Pancreas (tissue), 10 donors: ENCODE data around the gene KCTD6. TPM values are rescaled to one million over a fixed set of nuclear protein-coding genes. Genes with fewer than 3 reads are reported as not detected.

Source experiments
- ATAC-seq, 4 donors: fragments of 200-7000 bp; cut with Tn5 transposase; one replicate each; pipeline versions ENCODE4 v1.8.0 to v1.9.1; 2020; ENCODE audit warnings: mild to moderate bottlenecking in 4 of 4, moderate library complexity in 4 of 4
- DNase-seq, 6 donors: peaks; one replicate each; pipeline ENCODE4 v3.0.0-alpha.2; 2020
- FAIRE-seq: peaks from 2 replicates; lab custom pipeline; 2012; peaks lifted over from hg19 to GRCh38; lab: Jason Lieb, UNC
- H3K27ac ChIP-seq, 4 donors: fragments of 200-600 bp; sonication (generic); 1 replicate in 3 of 4; 2 replicates in 1 of 4; pipeline versions ENCODE4 v1.5.0 to v1.8.0; 2020
- H3K27me3 ChIP-seq, 4 donors: fragments of 200-600 bp; one replicate each; pipeline ENCODE4 v1.8.0; 2021
- H3K36me3 ChIP-seq, 3 donors: fragments of 200-600 bp; sonication (generic) in 1 of 3; one replicate each; pipeline versions ENCODE4 v1.5.0 to v1.8.0; 2020 to 2021
- H3K4me1 ChIP-seq, 3 donors: fragments of 200-600 bp; one replicate each; pipeline ENCODE4 v1.8.0; 2021
- H3K4me3 ChIP-seq, 4 donors: fragments of 200-600 bp; sonication (generic) in 2 of 4; one replicate each; pipeline versions ENCODE4 v1.5.0 to v1.8.0; 2020 to 2021
- H3K9me3 ChIP-seq, 4 donors: fragments of 200-600 bp; one replicate each; pipeline ENCODE4 v1.8.0; 2021
- WGBS, 2 donors: extraction: QIAGEN DNeasy Blood & Tissue Kit; methylation state at CpG; one replicate each; pipeline ENCODE4 v1.1.7; 2013; 5-methylcytosine and 5-hydroxymethylcytosine counted together
- intact Hi-C, 3 donors: fragments of 100-400 bp; cut with DNase I; formaldehyde crosslinking; loops; one replicate each; pipeline versions ENCODE4 v1.11.1 to v1.14.2; 2022
- polyA plus RNA-seq, 2 donors: library from polyadenylated mRNA; stranded (reverse); fragments of 200-250 nt; gene quantifications; one replicate each; pipeline ENCODE4 v1.2.3, GENCODE V29; 2013
- total RNA-seq, 6 donors: library from RNA; stranded (reverse); fragmentation: NEBNext Ultra II Directional in 4 of 6; extraction: Animal tissue kit (Norgen Biotek cat#: 25700) in 4 of 6; gene quantifications; one replicate each; pipeline versions ENCODE4 v1.2.1 to v1.2.4, GENCODE V29; 2021 to 2023
- TF ChIP-seq, protein P1 (sequence below), 4 donors: fragments of 200-600 bp; sonication (generic) in 3 of 4; IDR thresholded peaks; one replicate each; pipeline versions ENCODE4 v1.5.0 to v1.8.0; 2021; ENCODE audit warnings: antibody characterized with exemption in 4 of 4
- donor health status: healthy with polysubstance abuse.
- donor health status: DM: no; HTN: no; CAD: no; lungs with moderate emphysema.
- donor health status: DM: no; HTN: no; CAD: no.
- donor health status: control.
- donor health status: control.
- donor health status: Bipolar disorder and iron deficiency.
- donor health status: DM: yes; HTN: yes; CAD: no.
- donor health status: DM: no; HTN: no; CAD: no.
- donor health status: DM: no; HTN: no; CAD: no.
- donor health status: DM: yes; HTN: yes; CAD: no.

Gene KCTD6
- total and polyA plus RNA-seq, 8 donors = 2.2 to 13.8 (median 4.4) TPM

DNA sequence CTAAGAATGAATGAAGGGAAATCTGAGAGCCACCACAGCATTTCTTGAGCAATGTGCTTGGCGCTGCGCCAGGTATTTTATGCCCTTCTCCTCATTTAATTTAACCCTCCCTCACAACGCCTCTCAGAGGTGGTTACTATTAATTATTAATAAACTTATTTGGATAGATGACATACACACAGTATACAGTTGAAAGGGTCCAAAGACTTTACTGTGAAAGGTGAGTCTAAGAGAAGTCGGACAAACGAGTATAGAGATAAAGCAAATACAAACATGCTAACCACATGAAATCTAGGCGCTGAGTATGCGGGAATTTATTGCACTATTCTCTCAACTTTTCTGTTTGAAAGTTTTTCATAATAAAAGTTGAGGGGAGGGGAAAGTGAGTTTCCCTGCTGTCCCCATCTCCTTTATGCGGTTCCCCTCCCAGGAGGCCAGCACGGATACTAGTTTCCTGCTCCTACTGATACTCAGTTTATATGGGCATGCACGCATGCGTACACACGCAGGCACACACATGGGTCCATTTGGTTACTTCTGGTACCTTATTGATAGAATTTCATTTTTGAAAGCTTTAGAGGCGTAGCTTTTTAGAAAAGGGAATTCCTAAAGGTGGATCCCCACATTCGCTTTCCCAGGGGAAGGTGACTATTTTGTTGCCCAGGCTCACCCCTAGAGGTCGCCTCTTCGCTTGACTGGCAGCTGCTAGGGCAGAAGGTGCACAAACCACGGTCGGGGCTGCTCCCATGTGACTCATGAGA, 28.5 kb upstream of the KCTD6 start:
- peak overlapping the region in 2 of 4 donors; percentile 11 to 37 for H3K4me3 ChIP-seq

DNA sequence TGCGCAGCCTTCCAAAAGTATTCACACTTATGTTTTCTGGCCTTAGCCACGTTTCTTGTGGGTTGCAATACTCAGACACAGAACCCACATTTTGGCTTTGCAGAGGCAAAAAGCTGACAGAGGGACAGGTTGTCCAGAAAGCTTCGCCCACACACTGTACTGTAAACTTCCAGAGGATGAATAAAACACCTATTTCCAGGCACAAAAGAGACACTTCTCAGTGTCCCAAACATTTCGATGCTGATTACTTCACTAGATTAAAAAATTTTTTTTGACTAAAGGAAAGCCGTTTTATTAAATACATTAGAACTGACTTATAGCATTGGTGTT, 28.0 kb upstream of the KCTD6 start:
- TF ChIP-seq, protein P1, sequence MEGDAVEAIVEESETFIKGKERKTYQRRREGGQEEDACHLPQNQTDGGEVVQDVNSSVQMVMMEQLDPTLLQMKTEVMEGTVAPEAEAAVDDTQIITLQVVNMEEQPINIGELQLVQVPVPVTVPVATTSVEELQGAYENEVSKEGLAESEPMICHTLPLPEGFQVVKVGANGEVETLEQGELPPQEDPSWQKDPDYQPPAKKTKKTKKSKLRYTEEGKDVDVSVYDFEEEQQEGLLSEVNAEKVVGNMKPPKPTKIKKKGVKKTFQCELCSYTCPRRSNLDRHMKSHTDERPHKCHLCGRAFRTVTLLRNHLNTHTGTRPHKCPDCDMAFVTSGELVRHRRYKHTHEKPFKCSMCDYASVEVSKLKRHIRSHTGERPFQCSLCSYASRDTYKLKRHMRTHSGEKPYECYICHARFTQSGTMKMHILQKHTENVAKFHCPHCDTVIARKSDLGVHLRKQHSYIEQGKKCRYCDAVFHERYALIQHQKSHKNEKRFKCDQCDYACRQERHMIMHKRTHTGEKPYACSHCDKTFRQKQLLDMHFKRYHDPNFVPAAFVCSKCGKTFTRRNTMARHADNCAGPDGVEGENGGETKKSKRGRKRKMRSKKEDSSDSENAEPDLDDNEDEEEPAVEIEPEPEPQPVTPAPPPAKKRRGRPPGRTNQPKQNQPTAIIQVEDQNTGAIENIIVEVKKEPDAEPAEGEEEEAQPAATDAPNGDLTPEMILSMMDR (IDR thresholded peaks at IDR 0.05) = no peak
- WGBS, 2 donors = 31 to 35% methylated on average over 5 of the region's 5 CpGs
- intact Hi-C loops = loop anchor here in 1 of 3 donors (10.0 kb wide), 1 partner anchor 171 kb away; no protein-coding TSS in a partner anchor
- no peak for ATAC-seq
- no peak for DNase-seq
- Histone ChIP-seq H3K27ac (no peak overlapping the region), H3K4me3 (peak overlapping the region in 1 of 4 donors; percentile 37), H3K36me3 (no peaks in the 10 kb centered on the region), H3K27me3 (no peaks in the 10 kb centered on the region), H3K4me1 (peaks cover 0 to 5% (median 0%) of the 10 kb centered on the region in 3 donors), H3K9me3 (no peaks in the 10 kb centered on the region)
- FAIRE-seq = no peak

More for the DNA sequence above, 28.5 kb upstream of the KCTD6 start:
- Histone ChIP-seq H3K9me3 (no peaks in the 10 kb centered on the region), H3K36me3 (no peaks in the 10 kb centered on the region), H3K27me3 (no peaks in the 10 kb centered on the region), H3K27ac (no peak overlapping the region), H3K4me1 (peaks cover 0 to 5% (median 0%) of the 10 kb centered on the region in 3 donors)
- TF ChIP-seq, protein P1 (IDR thresholded peaks at IDR 0.05) = peak; percentile 40 to 77 (median 66)
- DNase-seq = peak; percentile 56 to 80 (median 72)
- no peak for FAIRE-seq
- intact Hi-C loops = loop anchor here in 1 of 3 donors (10.0 kb wide), 1 partner anchor 171 kb away; no protein-coding TSS in a partner anchor
- peak; percentile 85 to 98 (median 98) for ATAC-seq
- WGBS, 2 donors = 8 to 10% methylated on average over 18 of the region's 18 CpGs

DNA sequence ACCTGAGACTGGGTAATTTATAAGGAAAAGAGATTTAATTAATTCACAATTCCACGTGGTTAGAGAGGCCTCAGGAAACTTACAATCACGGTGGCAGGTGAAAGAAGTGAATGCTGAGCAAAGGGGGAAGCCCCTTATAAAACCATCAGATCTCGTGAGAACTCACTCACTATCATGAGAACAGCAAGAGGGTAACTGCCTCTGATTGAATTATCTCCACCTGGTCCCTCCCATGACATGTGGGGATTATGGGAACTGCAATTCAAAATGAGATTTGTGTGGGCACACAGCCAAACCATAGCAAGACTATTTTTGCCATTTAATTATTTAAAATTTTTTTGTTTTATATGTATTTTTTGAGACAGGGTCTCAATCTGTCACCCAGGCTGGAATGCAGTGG, 27.0 kb upstream of the KCTD6 start:
- no peaks in the 10 kb centered on the region for H3K9me3 ChIP-seq
- ATAC-seq = no peak
- TF ChIP-seq, protein P1 (IDR thresholded peaks at IDR 0.05) = no peak
- WGBS, 2 donors = 62 to 67% methylated on average over 3 of the region's 3 CpGs
- no peak overlapping the region for H3K4me3 ChIP-seq
- FAIRE-seq = no peak
- peaks cover 0 to 5% (median 0%) of the 10 kb centered on the region in 3 donors for H3K4me1 ChIP-seq
- DNase-seq = no peak
- no peaks in the 10 kb centered on the region for H3K27me3 ChIP-seq
- intact Hi-C loops = loop anchor here in 1 of 3 donors (10.0 kb wide), 1 partner anchor 170 kb away; no protein-coding TSS in a partner anchor
- H3K27ac ChIP-seq = no peak overlapping the region
- no peaks in the 10 kb centered on the region for H3K36me3 ChIP-seq

DNA sequence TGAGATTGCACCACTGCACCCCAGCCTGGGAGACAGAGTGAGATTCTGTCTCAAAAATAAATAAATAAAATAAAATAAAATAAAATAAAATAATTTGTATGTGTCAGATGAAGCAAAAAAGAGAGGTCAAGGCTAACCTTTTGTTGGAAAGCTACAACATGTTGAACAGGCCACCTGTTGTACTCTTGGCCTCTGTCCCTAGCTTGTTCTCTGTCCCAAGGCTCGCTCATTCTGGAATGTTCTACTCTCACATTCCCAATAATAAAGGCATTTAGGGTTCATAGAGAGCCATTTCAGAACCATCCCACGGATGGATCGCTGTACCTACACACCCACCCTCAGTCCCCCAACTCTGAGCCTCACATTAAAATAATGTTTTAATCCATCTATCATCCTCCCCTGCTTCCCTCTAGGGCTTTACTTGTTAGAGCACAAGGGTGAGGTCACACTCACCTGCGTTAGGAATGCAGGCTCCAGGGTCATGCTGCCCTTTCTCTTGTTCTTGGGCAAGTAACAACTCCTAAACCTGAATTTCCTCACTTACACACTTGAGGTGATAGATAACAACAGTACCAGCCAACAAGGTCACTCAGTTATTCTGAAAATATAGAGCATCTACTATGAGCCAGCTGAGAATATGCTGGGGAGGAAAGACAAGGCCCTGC, 24.9 kb upstream of the KCTD6 start:
- WGBS, 2 donors = 73 to 83% methylated on average over 4 of the region's 4 CpGs
- ATAC-seq (no peak), FAIRE-seq (no peak), DNase-seq (no peak)
- H3K36me3 ChIP-seq = no peaks in the 10 kb centered on the region
- no peaks in the 10 kb centered on the region for H3K9me3 ChIP-seq
- peaks cover 11 to 21% (median 13%) of the 10 kb centered on the region in 3 donors for H3K4me1 ChIP-seq
- intact Hi-C loops = loop anchor here in 1 of 3 donors (10.0 kb wide), 1 partner anchor 168 kb away; no protein-coding TSS in a partner anchor
- no peak overlapping the region for H3K4me3 ChIP-seq
- TF ChIP-seq, protein P1 (IDR thresholded peaks at IDR 0.05) = no peak
- no peak overlapping the region for H3K27ac ChIP-seq
- H3K27me3 ChIP-seq = no peaks in the 10 kb centered on the region
